ENCODE results near the gene LCNL1.

DNA sequence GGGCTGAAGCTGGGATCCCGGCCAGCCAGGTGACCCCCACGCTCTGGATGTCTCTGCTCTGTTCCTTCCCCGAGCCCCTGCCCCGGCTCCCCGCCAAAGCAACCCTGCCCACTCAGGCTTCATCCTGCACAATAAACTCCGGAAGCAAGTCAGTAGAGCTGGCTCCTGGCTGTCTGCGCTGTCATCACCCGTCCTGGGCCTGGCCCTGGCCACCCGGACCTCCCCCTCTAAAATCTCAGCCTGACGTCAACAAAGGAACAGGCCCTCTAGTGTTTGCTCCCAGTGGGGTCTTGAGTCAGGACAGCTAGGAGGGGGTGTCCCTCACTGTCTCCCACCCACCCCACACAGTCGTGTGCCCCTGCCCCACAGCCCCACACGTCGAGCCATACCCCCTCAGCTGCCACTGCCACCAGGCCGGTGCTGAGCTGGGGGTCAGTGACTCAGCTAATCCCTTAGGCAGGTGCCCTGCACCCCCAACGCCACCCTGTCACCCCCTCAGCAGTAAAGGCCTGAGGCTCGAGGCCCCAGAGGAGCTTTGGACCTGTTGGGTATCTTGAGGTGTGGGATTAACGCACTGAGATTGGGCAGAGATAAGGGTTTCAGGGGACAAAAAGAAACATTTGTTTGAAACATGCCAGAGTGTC lies 1.1 kb upstream of the LCNL1 start:
- TF ChIP-seq, protein P1, sequence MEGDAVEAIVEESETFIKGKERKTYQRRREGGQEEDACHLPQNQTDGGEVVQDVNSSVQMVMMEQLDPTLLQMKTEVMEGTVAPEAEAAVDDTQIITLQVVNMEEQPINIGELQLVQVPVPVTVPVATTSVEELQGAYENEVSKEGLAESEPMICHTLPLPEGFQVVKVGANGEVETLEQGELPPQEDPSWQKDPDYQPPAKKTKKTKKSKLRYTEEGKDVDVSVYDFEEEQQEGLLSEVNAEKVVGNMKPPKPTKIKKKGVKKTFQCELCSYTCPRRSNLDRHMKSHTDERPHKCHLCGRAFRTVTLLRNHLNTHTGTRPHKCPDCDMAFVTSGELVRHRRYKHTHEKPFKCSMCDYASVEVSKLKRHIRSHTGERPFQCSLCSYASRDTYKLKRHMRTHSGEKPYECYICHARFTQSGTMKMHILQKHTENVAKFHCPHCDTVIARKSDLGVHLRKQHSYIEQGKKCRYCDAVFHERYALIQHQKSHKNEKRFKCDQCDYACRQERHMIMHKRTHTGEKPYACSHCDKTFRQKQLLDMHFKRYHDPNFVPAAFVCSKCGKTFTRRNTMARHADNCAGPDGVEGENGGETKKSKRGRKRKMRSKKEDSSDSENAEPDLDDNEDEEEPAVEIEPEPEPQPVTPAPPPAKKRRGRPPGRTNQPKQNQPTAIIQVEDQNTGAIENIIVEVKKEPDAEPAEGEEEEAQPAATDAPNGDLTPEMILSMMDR (CRISPR knock-in tag; IDR thresholded peaks at IDR 0.05), result no peak
- no peak for TF ChIP-seq TCF7L2 (IDR thresholded peaks at IDR 0.05; ENCODE audit: low read depth, low read length)
- no peak for TF ChIP-seq CEBPB (IDR thresholded peaks at IDR 0.05; ENCODE audit: borderline replicate concordance, low read depth, low read length)
- no peak for TF ChIP-seq TAF15 (IDR thresholded peaks at IDR 0.05; ENCODE audit: low read depth, low read length, poor library complexity, severe bottlenecking)
- TF ChIP-seq PHF20 (CRISPR knock-in tag; IDR thresholded peaks at IDR 0.05), result no peak
- TF ChIP-seq, protein P2, sequence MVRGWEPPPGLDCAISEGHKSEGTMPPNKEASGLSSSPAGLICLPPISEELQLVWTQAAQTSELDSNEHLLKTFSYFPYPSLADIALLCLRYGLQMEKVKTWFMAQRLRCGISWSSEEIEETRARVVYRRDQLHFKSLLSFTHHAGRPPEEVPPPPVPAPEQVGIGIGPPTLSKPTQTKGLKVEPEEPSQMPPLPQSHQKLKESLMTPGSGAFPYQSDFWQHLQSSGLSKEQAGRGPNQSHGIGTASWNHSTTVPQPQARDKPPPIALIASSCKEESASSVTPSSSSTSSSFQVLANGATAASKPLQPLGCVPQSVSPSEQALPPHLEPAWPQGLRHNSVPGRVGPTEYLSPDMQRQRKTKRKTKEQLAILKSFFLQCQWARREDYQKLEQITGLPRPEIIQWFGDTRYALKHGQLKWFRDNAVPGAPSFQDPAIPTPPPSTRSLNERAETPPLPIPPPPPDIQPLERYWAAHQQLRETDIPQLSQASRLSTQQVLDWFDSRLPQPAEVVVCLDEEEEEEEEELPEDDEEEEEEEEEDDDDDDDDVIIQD (CRISPR knock-in tag; IDR thresholded peaks at IDR 0.05; ENCODE audit: low read depth), result no peak
- TF ChIP-seq, protein P3, sequence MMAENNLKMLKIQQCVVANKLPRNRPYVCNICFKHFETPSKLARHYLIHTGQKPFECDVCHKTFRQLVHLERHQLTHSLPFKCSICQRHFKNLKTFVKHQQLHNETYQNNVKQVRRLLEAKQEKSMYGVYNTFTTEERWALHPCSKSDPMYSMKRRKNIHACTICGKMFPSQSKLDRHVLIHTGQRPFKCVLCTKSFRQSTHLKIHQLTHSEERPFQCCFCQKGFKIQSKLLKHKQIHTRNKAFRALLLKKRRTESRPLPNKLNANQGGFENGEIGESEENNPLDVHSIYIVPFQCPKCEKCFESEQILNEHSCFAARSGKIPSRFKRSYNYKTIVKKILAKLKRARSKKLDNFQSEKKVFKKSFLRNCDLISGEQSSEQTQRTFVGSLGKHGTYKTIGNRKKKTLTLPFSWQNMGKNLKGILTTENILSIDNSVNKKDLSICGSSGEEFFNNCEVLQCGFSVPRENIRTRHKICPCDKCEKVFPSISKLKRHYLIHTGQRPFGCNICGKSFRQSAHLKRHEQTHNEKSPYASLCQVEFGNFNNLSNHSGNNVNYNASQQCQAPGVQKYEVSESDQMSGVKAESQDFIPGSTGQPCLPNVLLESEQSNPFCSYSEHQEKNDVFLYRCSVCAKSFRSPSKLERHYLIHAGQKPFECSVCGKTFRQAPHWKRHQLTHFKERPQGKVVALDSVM (CRISPR knock-in tag; IDR thresholded peaks at IDR 0.05), result no peak
- TF ChIP-seq, protein P4, sequence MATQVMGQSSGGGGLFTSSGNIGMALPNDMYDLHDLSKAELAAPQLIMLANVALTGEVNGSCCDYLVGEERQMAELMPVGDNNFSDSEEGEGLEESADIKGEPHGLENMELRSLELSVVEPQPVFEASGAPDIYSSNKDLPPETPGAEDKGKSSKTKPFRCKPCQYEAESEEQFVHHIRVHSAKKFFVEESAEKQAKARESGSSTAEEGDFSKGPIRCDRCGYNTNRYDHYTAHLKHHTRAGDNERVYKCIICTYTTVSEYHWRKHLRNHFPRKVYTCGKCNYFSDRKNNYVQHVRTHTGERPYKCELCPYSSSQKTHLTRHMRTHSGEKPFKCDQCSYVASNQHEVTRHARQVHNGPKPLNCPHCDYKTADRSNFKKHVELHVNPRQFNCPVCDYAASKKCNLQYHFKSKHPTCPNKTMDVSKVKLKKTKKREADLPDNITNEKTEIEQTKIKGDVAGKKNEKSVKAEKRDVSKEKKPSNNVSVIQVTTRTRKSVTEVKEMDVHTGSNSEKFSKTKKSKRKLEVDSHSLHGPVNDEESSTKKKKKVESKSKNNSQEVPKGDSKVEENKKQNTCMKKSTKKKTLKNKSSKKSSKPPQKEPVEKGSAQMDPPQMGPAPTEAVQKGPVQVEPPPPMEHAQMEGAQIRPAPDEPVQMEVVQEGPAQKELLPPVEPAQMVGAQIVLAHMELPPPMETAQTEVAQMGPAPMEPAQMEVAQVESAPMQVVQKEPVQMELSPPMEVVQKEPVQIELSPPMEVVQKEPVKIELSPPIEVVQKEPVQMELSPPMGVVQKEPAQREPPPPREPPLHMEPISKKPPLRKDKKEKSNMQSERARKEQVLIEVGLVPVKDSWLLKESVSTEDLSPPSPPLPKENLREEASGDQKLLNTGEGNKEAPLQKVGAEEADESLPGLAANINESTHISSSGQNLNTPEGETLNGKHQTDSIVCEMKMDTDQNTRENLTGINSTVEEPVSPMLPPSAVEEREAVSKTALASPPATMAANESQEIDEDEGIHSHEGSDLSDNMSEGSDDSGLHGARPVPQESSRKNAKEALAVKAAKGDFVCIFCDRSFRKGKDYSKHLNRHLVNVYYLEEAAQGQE (IDR thresholded peaks at IDR 0.05; ENCODE audit: borderline replicate concordance in 1 of 2, low read depth in 1 of 2, low read length in 2 of 2), result no peak
- no peak for TF ChIP-seq ZNF598 (CRISPR knock-in tag; IDR thresholded peaks at IDR 0.05; ENCODE audit: borderline replicate concordance)
